ENCODE results near the gene IFI30. TPM values are rescaled to one million over a fixed set of nuclear protein-coding genes. Genes with fewer than 3 reads are reported as not detected.

Gene IFI30
- polyA plus RNA-seq, 3 donors, result 3,608 to 6,022 (median 4,550) TPM

GRCh38 chr19:18176367-18177310, 3.0 kb downstream of the IFI30 start:
- H3K4me2 ChIP-seq (replicated peaks; ENCODE audit: extremely low read depth, low read length, poor library complexity, severe bottlenecking), result peak overlapping the region; percentile 93
- no peaks in the 10 kb centered on the region for H3K27me3 ChIP-seq (ENCODE audit: control insufficient read depth in 2 of 2, insufficient read depth in 2 of 2, low read length in 2 of 2)
- WGBS (ENCODE audit: insufficient coverage), result 90% methylated on average over 5 of the region's 19 CpGs
- no peaks in the 10 kb centered on the region for H3K9me3 ChIP-seq (replicated peaks in 1 of 2; ENCODE audit: control insufficient read depth in 1 of 2, insufficient read depth in 1 of 2, low read length in 2 of 2)
- Mint-ChIP-seq H3K4me3 (peak overlapping the region; percentile 95 to 98), H3K27ac (peak overlapping the region; percentile 56 to 100 (median 88)), H3K27me3 (ENCODE audit: low read depth in 3 of 3) (no peaks in the 10 kb centered on the region), H3K4me1 (peaks cover 72% of the 10 kb centered on the region), H3K9me3 (peaks cover 0 to 2% (median 0%) of the 10 kb centered on the region in 7 donors), H3K36me3 (peaks cover 39 to 56% of the 10 kb centered on the region in 2 donors)
- peak overlapping the region; percentile 70 to 83 for H3K27ac ChIP-seq (ENCODE audit: low read depth in 1 of 2, low read length in 2 of 2)
- intact Hi-C loops (cut with micrococcal nuclease), result no loop called here
- H4K20me1 ChIP-seq (ENCODE audit: insufficient read depth, low read length), result peaks cover 67% of the 10 kb centered on the region
- H3K79me2 ChIP-seq (ENCODE audit: insufficient read depth, low read length), result peaks cover 70% of the 10 kb centered on the region
- DNase-seq, result no peak
- H2AFZ ChIP-seq (ENCODE audit: insufficient read depth, low read depth, low read length, poor library complexity, severe bottlenecking), result no peak overlapping the region
- peak overlapping the region; percentile 60 for H3K9ac ChIP-seq (ENCODE audit: insufficient read depth, low read length, poor library complexity, severe bottlenecking)
- no peak for TF ChIP-seq CTCF (IDR thresholded peaks at IDR 0.05)
- peaks cover 85 to 88% of the 10 kb centered on the region in 2 donors for H3K4me1 ChIP-seq (ENCODE audit: control insufficient read depth in 1 of 2, insufficient read depth in 2 of 2, low read length in 2 of 2)
- H3K36me3 ChIP-seq (replicated peaks in 1 of 2; ENCODE audit: control insufficient read depth in 1 of 2, insufficient read depth in 2 of 2, low read length in 2 of 2), result peaks cover 43 to 53% of the 10 kb centered on the region in 2 donors
- peak overlapping the region; percentile 61 to 100 (median 86) for H3K4me3 ChIP-seq (replicated peaks in 1 of 3; ENCODE audit: low read depth in 2 of 3, low read length in 3 of 3)

- Histone ChIP-seq H3K27me3 (ENCODE audit: control insufficient read depth in 2 of 2, insufficient read depth in 2 of 2, low read length in 2 of 2) (no peaks in the 10 kb centered on the region), H3K36me3 (replicated peaks in 1 of 2; ENCODE audit: control insufficient read depth in 1 of 2, insufficient read depth in 2 of 2, low read length in 2 of 2) (peaks cover 39 to 57% of the 10 kb centered on the region in 2 donors), H2AFZ (ENCODE audit: insufficient read depth, low read depth, low read length, poor library complexity, severe bottlenecking) (no peak overlapping the region), H3K9ac (ENCODE audit: insufficient read depth, low read length, poor library complexity, severe bottlenecking) (no peak overlapping the region), H3K4me3 (replicated peaks in 1 of 3; ENCODE audit: low read depth in 2 of 3, low read length in 3 of 3) (peak overlapping the region in 1 of 3 experiments; percentile 54), H4K20me1 (ENCODE audit: insufficient read depth, low read length) (peaks cover 70% of the 10 kb centered on the region), H3K4me2 (replicated peaks; ENCODE audit: extremely low read depth, low read length, poor library complexity, severe bottlenecking) (peak overlapping the region; percentile 43), H3K79me2 (ENCODE audit: insufficient read depth, low read length) (peaks cover 45% of the 10 kb centered on the region), H3K9me3 (replicated peaks in 1 of 2; ENCODE audit: control insufficient read depth in 1 of 2, insufficient read depth in 1 of 2, low read length in 2 of 2) (no peaks in the 10 kb centered on the region), H3K4me1 (ENCODE audit: control insufficient read depth in 1 of 2, insufficient read depth in 2 of 2, low read length in 2 of 2) (peaks cover 72 to 74% of the 10 kb centered on the region in 2 donors), H3K27ac (ENCODE audit: low read depth in 1 of 2, low read length in 2 of 2) (peak overlapping the region in 1 of 2 donors; percentile 83)
- intact Hi-C loops (cut with micrococcal nuclease), result no loop called here
- peaks cover 0 to 2% (median 0%) of the 10 kb centered on the region in 7 donors for H3K9me3 Mint-ChIP-seq
- TF ChIP-seq CTCF (IDR thresholded peaks at IDR 0.05), result no peak
- H3K27ac Mint-ChIP-seq, result peak overlapping the region; percentile 84 to 100 (median 93)
- WGBS (ENCODE audit: insufficient coverage), result no CpG with 5 or more reads among the region's 5 CpGs
- DNase-seq, result peak in 2 of 3 donors; percentile 50 to 52
- no peaks in the 10 kb centered on the region for H3K27me3 Mint-ChIP-seq (ENCODE audit: low read depth in 3 of 3)
- peak overlapping the region in 1 of 2 donors; percentile 73 for H3K4me3 Mint-ChIP-seq
- peaks cover 41 to 52% of the 10 kb centered on the region in 2 donors for H3K36me3 Mint-ChIP-seq
- peaks cover 57% of the 10 kb centered on the region for H3K4me1 Mint-ChIP-seq
Measured at GRCh38 chr19:18179957-18180356, 6.3 kb downstream of the IFI30 start.

Data from CD14-positive monocyte (primary cell).